ENCODE data around the gene ANKRD39. TPM values are rescaled to one million over a fixed set of nuclear protein-coding genes. Genes with fewer than 3 reads are reported as not detected.

The ANKRD39 gene
- total RNA-seq, 6 donors from 2014 or later = 7.1 to 13.6 (median 11.3) TPM

DNA sequence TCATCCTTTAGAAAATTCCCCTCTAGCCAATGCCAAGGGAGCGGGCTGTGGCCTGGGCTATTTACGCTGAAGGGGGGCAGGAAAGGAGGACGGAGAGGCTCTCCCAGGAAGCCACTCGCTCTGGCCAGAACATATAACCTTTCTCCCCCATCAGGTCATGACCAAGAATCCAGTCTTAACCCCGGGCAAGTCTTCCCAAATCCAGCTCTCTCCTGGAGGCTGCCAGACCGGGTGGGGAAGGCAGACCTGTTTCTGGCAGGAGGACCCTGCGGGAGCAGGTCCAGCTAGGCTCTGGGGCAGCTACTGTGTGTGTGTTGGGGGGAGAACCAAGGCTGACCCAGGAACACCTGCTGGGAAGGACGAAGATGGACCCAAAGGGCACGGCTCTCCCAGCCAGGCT lies 25.5 kb upstream of the ANKRD39 start:
- Histone ChIP-seq H3K27me3 (no peaks in the 10 kb centered on the region), H3K27ac (no peak overlapping the region), H3K4me3 (no peak overlapping the region), H3K36me3 (no peaks in the 10 kb centered on the region), H3K9me3 (no peaks in the 10 kb centered on the region), H3K4me1 (peaks cover 12 to 35% (median 17%) of the 10 kb centered on the region in 4 donors)
- ATAC-seq (ENCODE audit: low FRiP score in 2 of 2) (no peak), DNase-seq (no peak)
- WGBS, 2 donors = 70 to 90% methylated on average over 5 to 7 of the region's 9 CpGs
- no peak for TF ChIP-seq POLR2A (IDR thresholded peaks at IDR 0.05)
- no peak for TF ChIP-seq POLR2AphosphoS5 (IDR thresholded peaks at IDR 0.05)
- no peak for TF ChIP-seq EP300 (IDR thresholded peaks at IDR 0.05)
- TF ChIP-seq, protein P1, sequence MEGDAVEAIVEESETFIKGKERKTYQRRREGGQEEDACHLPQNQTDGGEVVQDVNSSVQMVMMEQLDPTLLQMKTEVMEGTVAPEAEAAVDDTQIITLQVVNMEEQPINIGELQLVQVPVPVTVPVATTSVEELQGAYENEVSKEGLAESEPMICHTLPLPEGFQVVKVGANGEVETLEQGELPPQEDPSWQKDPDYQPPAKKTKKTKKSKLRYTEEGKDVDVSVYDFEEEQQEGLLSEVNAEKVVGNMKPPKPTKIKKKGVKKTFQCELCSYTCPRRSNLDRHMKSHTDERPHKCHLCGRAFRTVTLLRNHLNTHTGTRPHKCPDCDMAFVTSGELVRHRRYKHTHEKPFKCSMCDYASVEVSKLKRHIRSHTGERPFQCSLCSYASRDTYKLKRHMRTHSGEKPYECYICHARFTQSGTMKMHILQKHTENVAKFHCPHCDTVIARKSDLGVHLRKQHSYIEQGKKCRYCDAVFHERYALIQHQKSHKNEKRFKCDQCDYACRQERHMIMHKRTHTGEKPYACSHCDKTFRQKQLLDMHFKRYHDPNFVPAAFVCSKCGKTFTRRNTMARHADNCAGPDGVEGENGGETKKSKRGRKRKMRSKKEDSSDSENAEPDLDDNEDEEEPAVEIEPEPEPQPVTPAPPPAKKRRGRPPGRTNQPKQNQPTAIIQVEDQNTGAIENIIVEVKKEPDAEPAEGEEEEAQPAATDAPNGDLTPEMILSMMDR (IDR thresholded peaks at IDR 0.05) = no peak

DNA sequence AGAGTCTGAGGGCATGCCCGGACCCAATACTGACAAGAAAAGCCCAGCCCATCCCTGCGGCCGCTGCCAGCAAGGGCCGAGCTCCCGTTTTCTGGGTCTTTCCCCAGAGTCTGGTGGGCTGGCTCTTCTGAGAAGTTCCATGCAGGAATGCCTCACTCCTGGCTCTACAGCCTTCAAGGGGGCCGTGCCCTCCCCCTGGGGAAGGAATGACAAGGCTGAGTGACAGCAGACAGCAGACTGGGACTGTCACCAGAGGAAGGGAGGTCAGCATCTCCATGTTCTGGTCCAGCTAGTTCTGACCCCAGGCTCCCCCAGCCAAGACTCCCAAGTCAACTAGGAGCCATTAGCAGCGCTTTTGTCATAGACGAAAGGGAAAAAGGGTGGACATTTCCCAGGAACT lies 25.1 kb upstream of the ANKRD39 start:
- TF ChIP-seq, protein P1 (IDR thresholded peaks at IDR 0.05) = no peak
- 87 to 90% methylated on average over 6 to 8 of the region's 8 CpGs for WGBS, 2 donors
- H3K36me3 ChIP-seq = no peaks in the 10 kb centered on the region
- no peaks in the 10 kb centered on the region for H3K9me3 ChIP-seq
- ATAC-seq (ENCODE audit: low FRiP score in 2 of 2) = no peak
- no peaks in the 10 kb centered on the region for H3K27me3 ChIP-seq
- no peak overlapping the region for H3K4me3 ChIP-seq
- no peak overlapping the region for H3K27ac ChIP-seq
- no peak for DNase-seq
- peaks cover 8 to 31% (median 13%) of the 10 kb centered on the region in 4 donors for H3K4me1 ChIP-seq

DNA sequence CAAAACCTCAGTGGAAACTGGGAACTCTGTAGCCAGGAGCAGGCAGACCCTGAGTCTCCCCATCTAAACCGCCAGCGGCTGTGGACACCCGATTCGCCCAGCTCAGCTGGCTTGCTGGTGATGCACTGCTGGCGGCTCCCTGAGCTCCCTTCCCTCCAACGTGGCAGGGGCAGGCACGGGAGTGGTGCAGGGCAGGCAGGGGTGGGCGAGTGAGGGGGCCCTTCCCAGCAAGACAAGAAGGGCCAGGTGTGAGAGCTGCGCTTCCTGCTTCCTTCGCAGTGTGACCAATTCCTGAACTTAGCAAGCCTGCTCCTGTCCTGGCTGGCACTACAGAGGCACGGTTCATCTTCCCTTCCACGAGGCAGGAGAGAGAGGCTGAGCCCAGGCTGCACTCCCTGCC lies 24.4 kb upstream of the ANKRD39 start:
- DNase-seq = no peak
- H3K27ac ChIP-seq = no peak overlapping the region

DNA sequence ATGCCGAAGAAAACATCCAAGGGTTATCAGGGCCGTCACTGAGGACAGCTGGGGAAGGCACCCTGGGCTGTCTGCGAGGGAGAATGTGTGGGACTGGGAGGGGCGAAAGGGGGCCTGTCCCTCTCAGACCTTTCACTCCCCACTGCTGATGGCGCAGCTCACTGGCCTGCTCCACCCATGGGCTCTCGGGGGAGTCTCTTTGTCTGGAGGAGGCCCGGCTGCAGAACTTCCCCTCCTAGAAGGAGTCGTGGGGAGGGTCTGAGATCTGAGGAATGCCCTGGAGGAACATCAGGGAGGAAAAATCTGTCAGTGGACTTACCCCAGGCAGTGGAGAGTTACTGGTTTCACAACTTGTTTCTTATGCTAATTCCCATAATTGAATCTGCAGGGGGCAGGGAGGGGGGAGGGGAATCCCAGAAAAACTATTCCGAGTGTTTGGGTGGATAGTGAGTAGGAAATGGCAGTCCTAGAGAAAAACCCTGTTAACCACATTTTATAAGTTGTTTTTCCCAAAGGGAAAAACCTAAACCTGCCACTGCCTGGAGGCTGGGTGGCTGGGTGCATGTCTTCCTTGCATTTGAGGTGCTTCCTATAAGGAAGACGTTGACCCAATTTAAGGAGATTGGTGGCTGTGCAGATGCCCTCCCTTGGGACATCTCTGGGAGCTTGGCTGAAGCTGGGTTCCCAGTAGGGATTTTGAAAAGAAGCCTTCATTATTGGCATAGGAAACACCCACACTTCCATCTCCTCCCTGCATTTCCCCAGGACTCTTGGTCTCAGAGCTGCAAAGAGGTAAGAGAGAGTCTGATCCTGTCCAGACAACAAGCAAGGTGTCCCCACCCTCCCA lies 23.8 kb upstream of the ANKRD39 start:
- H3K27me3 ChIP-seq = no peaks in the 10 kb centered on the region
- DNase-seq (no peak), ATAC-seq (ENCODE audit: low FRiP score in 2 of 2) (no peak)
- 63 to 65% methylated on average over 10 of the region's 10 CpGs for WGBS, 2 donors
- H3K27ac ChIP-seq = no peak overlapping the region
- H3K36me3 ChIP-seq = no peaks in the 10 kb centered on the region
- no peak overlapping the region for H3K4me3 ChIP-seq
- TF ChIP-seq POLR2A (IDR thresholded peaks at IDR 0.05) (no peak), EP300 (IDR thresholded peaks at IDR 0.05) (no peak), POLR2AphosphoS5 (IDR thresholded peaks at IDR 0.05) (no peak)
- TF ChIP-seq, protein P1 (IDR thresholded peaks at IDR 0.05) = no peak
- no peaks in the 10 kb centered on the region for H3K9me3 ChIP-seq
- H3K4me1 ChIP-seq = peaks cover 0 to 22% (median 3%) of the 10 kb centered on the region in 4 donors

More for the DNA sequence above, 24.4 kb upstream of the ANKRD39 start:
- ATAC-seq (ENCODE audit: low FRiP score in 2 of 2) = no peak
- H3K9me3 ChIP-seq = no peaks in the 10 kb centered on the region
- TF ChIP-seq, protein P1 (IDR thresholded peaks at IDR 0.05) = no peak
- TF ChIP-seq POLR2AphosphoS5 (IDR thresholded peaks at IDR 0.05) (no peak), EP300 (IDR thresholded peaks at IDR 0.05) (no peak), POLR2A (IDR thresholded peaks at IDR 0.05) (no peak)
- peaks cover 1 to 24% (median 6%) of the 10 kb centered on the region in 4 donors for H3K4me1 ChIP-seq
- H3K36me3 ChIP-seq = no peaks in the 10 kb centered on the region
- no peaks in the 10 kb centered on the region for H3K27me3 ChIP-seq
- no peak overlapping the region for H3K4me3 ChIP-seq
- WGBS, 2 donors = 77 to 83% methylated on average over 4 to 12 of the region's 12 CpGs

DNA sequence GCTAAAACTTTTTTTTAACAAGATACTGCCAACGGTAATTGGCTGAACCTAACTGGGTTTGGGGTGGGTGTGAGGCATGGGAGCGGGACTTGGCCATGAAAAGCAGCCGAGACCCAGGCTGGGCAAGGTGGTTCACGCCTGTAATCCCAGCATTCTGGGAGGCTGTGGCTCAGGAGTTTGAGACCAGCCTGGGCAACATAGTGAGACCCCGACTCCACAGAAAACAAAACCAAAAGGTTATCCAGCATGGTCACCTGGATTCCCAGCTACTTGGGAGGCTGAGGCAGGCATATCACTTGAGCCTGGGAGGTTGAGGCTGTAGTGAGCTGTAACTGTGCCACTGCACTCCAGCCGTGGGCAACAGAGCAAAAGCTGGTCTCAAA lies 23.1 kb upstream of the ANKRD39 start:
- ATAC-seq (ENCODE audit: low FRiP score in 2 of 2) = no peak
- 88 to 90% methylated on average over 6 of the region's 6 CpGs for WGBS, 2 donors
- TF ChIP-seq POLR2A (IDR thresholded peaks at IDR 0.05) (no peak), POLR2AphosphoS5 (IDR thresholded peaks at IDR 0.05) (no peak), EP300 (IDR thresholded peaks at IDR 0.05) (no peak)
- TF ChIP-seq, protein P1 (IDR thresholded peaks at IDR 0.05) = no peak
- H3K36me3 ChIP-seq = no peaks in the 10 kb centered on the region
- DNase-seq = no peak
- H3K4me1 ChIP-seq = peaks cover 0 to 21% (median 3%) of the 10 kb centered on the region in 4 donors
- no peak overlapping the region for H3K4me3 ChIP-seq
- H3K27ac ChIP-seq = no peak overlapping the region
- H3K27me3 ChIP-seq = no peaks in the 10 kb centered on the region
- no peaks in the 10 kb centered on the region for H3K9me3 ChIP-seq
